Erythroblast (primary cell): ENCODE measurements around the gene COL24A1.
"Not testable (repeated sequence)": the region's sequence is repeated elsewhere in the genome, so short reads cannot be mapped to it uniquely, and the experiment has no call there.

Source experiments
- DNase-seq, 2 experiments: peaks; one replicate each; lab custom pipeline; 2025; lab: John Stamatoyannopoulos, UW
- GATA1 ChIP-seq: IDR thresholded peaks from 2 replicates; pipeline ENCODE4 v1.6.1; 2011; ENCODE audit warnings: low read depth, mild to moderate bottlenecking, control low read depth, low read length, moderate library complexity
- POLR2A ChIP-seq: IDR thresholded peaks from 2 replicates; pipeline ENCODE4 v1.6.1; 2011; ENCODE audit warnings: mild to moderate bottlenecking, low read length

COL24A1 gene

GRCh38 chr1:85900921-85901320 is 255.7 kb downstream of the COL24A1 start:
- DNase-seq: no peak
- TF ChIP-seq GATA1 (no peak), POLR2A (no peak)

DNA sequence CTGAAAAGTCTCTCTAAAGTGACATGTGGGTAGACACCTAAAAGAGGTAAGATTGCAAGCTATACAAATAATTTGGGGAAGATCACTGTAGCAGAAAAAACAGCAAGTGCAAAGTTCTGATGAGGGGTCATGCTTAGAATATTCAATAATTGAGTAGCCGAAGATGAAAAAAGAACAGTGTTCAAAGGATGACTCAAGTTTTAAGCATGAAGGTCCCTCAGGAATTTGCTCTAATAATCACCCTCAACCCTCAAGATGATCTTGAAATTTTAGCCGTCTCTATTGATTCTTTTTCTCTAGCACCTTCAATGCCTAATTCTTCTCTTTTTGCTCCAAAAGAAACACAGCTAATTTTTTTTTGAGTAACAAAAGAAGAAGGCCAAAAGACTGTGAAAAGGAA is 257.7 kb downstream of the COL24A1 start:
- DNase-seq: no peak
- TF ChIP-seq POLR2A (no peak), GATA1 (no peak)

DNA sequence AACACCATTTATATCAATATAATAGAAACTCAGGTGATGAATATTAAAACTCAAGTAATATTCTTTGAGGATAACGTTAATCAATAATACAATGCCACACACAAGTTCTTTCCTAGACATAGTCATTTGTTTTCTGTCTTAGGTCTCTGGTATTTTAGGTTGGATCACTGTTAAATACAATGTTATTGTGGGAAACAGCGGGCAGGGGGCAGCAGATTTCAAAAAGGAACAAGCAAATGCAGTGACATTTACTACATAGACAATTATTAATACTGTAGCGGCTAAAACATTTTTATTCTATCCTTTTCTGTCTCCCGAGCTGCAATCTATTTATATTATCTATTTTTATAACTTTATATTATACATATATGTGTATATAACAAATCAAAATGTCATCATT is 261.9 kb downstream of the COL24A1 start:
- peak; percentile 15 to 26 for DNase-seq
- TF ChIP-seq GATA1 (no peak), POLR2A (no peak)

DNA sequence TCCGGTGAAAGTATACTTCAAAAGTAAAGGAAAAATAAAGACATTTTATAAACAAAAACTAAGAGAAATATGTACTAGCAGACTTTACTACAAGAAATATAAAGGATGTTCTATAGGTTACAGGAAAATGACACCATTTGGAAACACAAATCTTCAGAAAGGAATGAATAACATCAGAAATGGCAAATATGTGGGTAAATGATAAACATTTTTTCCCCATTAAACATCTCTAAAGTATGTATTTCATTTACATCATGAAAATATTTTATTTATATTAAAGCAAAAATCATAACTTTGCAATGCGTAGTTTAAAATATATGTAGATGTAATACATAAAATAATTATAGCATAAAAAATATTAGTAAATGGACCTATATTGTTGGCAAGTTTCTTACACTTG is 264.2 kb downstream of the COL24A1 start:
- DNase-seq: no peak
- TF ChIP-seq POLR2A: no peak
- TF ChIP-seq GATA1: no peak

DNA sequence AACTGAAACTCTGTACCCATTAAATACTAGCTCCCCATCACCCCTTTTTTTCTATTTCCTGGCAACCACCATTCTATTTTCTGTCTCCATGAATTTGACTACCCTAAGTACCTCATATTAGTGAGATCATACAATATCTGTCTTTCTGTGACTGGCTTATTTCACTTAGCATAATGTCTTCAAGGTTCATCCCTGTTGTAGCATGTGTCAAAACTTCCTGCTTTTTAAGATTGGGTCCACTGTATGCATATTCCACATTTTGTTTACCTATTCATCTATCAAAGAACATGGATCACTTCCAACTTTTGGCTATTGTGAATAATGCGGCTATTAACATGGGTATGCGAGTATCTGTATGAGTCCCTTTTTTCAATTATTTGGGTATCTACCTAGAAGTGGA is 266.7 kb downstream of the COL24A1 start:
- no peak for DNase-seq

DNA sequence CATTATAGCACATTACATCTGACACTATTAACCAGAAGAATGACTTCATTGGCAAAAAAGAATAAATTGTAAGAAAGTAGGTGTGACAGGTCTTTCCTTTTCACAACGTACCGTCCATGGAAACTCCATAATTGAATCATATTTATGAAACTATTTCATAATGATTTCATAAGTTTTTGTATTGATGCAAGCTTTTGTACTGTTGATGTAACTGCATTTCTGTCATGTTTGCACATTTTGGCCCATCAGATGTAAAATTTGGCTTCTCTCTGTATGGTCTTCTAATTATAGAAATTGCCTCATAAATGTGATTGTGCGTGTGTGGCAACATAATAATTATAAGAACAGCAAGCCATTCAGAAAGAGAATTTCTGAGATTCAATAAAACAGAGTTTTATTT is 267.7 kb downstream of the COL24A1 start:
- TF ChIP-seq GATA1 (no peak), POLR2A (no peak)
- no peak for DNase-seq

More for the DNA sequence above, 266.7 kb downstream of the COL24A1 start:
- no peak for TF ChIP-seq POLR2A
- no peak for TF ChIP-seq GATA1

DNA sequence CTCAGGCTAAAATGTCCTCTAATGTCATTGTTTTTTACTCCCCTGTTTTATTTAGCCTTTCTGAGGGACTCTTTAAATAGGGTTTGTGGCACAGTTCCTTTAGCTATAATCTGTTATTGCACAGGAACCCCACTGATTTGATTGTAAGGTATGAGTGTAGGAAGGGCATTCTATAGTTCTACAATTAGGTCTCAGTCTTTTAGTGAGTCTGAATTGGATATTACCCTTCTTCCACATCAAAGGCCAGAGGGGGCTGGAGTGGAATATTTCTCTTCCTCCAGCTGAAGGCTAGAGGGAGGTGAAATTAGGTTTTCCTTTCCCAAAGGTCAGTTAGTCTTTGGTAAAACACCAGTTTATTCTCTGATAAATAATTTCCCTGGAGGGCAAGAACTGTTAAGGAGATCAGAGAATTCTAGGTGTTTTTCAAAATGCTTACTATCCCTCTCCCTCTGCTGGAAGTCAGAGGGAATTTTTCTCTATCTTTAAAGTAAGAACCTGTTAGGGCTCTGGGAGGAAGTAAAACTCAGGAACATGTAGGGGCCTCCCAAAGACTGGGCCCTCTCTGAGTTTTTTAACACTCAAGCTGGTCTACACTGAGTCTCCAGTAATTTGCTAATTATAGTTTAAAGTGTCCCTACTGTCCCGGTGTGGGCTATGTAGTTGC is 272.1 kb downstream of the COL24A1 start:
- DNase-seq: no peak
- TF ChIP-seq GATA1: no peak

DNA sequence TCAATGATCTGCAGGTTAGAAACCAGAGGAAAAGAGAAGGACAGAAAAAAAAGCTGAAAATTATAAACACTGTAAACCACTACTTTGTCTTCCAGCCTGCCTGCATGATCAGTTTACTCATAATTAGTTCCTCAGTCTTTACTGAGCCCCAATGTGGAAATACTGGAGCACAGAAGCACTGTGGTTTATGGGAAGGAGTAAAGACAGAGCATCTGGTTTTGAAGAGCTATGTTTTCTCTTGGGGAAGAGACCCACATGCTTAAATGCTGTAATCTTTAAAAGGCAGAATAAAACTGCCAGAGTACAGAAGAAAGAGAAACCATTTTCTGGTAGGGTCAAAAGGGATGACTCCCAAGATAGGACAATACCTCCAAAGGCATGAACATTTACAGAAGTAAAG is 289.4 kb downstream of the COL24A1 start:
- TF ChIP-seq GATA1: no peak
- TF ChIP-seq POLR2A: no peak

GRCh38 chr1:85865213-85865612 is 291.4 kb downstream of the COL24A1 start:
- DNase-seq: no peak

More for the DNA sequence above, 289.4 kb downstream of the COL24A1 start:
- no peak for DNase-seq

DNA sequence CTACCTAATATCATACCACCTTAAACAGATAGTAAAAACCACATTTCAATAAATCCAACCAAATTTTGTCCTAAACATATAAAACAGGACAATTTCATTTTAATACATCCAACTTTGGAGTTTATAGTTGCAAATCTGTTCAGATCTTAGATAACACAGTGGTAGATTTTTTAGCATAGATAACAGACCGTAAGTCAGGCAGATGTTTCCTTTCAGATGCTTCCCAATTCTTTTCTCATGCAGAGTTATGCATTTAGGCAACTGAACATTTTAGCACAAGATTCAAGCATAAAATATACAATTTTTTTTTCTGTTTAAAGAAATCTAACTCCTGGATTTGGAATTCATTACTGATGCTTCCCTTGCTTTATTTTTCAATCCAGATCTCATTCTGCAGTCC is 291.8 kb downstream of the COL24A1 start:
- TF ChIP-seq POLR2A (no peak), GATA1 (no peak)
- DNase-seq: no peak

More at GRCh38 chr1:85865213-85865612, 291.4 kb downstream of the COL24A1 start:
- TF ChIP-seq POLR2A (no peak), GATA1 (no peak)

- not testable (repeated sequence) for DNase-seq
Observed at GRCh38 chr1:85863639-85864038, 292.9 kb downstream of the COL24A1 start.

- TF ChIP-seq GATA1 (no peak), POLR2A (no peak)
- DNase-seq: no peak
Observed at GRCh38 chr1:85862456-85862855, 294.1 kb downstream of the COL24A1 start.

- DNase-seq: no peak
- no peak for TF ChIP-seq GATA1
- TF ChIP-seq POLR2A: no peak
Observed at GRCh38 chr1:85857991-85858390, 298.6 kb downstream of the COL24A1 start.

DNA sequence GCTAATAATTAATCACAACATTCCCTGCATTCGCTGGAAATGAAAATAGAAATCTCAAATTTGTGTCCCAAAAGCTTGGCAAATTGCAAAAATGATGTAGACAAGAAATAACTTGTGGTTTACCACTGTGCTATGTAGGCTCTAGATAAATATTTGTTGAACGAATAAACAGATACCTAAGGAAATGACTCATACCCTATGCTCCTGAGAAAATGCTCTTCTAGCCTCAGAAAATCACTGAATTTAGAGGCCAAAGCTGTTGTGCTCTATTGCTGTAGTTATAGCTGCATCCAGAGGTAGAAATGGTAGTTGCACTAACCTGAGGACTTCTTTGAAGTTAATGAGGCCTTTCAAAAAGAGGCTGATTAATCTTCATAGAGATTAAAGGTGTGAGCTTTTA is 306.3 kb downstream of the COL24A1 start:
- no peak for TF ChIP-seq POLR2A
- no peak for TF ChIP-seq GATA1
- no peak for DNase-seq

DNA sequence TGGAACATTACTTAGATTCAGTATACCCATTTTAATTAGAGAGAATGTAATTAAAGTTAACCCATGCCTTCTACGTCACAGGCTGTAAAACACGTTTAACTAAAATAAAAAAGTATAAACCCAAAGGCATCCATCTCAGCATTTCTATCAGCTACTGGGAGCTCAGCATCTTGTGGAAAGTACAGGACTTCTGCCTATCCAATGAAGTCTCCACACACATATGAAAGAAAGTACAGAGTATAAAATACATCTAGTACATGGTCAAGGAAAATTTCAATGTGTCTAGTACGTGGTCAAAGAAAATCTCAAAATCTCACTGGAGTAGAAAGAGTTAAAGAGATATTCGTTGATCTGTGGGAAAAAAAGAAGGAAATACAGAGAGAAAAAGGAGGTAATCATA is 306.9 kb downstream of the COL24A1 start:
- no peak for DNase-seq

GRCh38 chr1:85847356-85847755 is 309.2 kb downstream of the COL24A1 start:
- no peak for TF ChIP-seq POLR2A
- no peak for TF ChIP-seq GATA1
- DNase-seq: no peak

More for the DNA sequence above, 306.9 kb downstream of the COL24A1 start:
- TF ChIP-seq POLR2A (no peak), GATA1 (no peak)
